SK-N-SH treated with all-trans-retinoic acid at 6 μM for 48 hours (cell line): Measurements from ENCODE around the gene BARX2.
A peak's percentile ranks its signal among the peaks of the same experiment; 100 is the strongest.

Experiments
- ATAC-seq: fragments of 200-7000 bp; cut with Tn5 transposase; 3 replicates; pipeline ENCODE4 v1.9.1; 2020; ENCODE audit warnings: mild to moderate bottlenecking, moderate library complexity
- BACH2 ChIP-seq: fragments of 250-450 bp; sonication (Bioruptor Pico); IDR thresholded peaks from 2 replicates; pipeline ENCODE4 v1.9.0; 2021; ENCODE audit warnings: mild to moderate bottlenecking, borderline replicate concordance
- CREB5 ChIP-seq: fragments of 250-450 bp; sonication (Bioruptor Pico); IDR thresholded peaks from 2 replicates; pipeline ENCODE4 v1.5.1; 2020; ENCODE audit warnings: low read depth, mild to moderate bottlenecking, moderate library complexity
- CSRNP3 ChIP-seq: fragments of 250-450 bp; sonication (Bioruptor Pico); IDR thresholded peaks from 2 replicates; pipeline ENCODE4 v1.5.1; 2021; ENCODE audit warnings: mild to moderate bottlenecking, moderate library complexity
- ESRRG ChIP-seq: fragments of 250-450 bp; sonication (Bioruptor Pico); IDR thresholded peaks from 2 replicates; pipeline ENCODE4 v1.6.1; 2021; ENCODE audit warnings: mild to moderate bottlenecking
- ISL1 ChIP-seq: fragments of 250-450 bp; sonication (Bioruptor Pico); IDR thresholded peaks from 2 replicates; pipeline ENCODE4 v2.1.2; 2022; ENCODE audit warnings: mild to moderate bottlenecking, moderate library complexity
- POU6F1 ChIP-seq: fragments of 250-450 bp; sonication (Bioruptor Pico); IDR thresholded peaks from 2 replicates; pipeline ENCODE4 v1.8.0; 2021; ENCODE audit warnings: low read depth, mild to moderate bottlenecking, moderate library complexity, borderline replicate concordance
- PPARA ChIP-seq: fragments of 250-450 bp; sonication (Bioruptor Pico); IDR thresholded peaks from 2 replicates; pipeline ENCODE4 v1.5.0; 2020; ENCODE audit warnings: mild to moderate bottlenecking, borderline replicate concordance
- RARB ChIP-seq: fragments of 250-450 bp; sonication (Bioruptor Pico); IDR thresholded peaks from 2 replicates; pipeline ENCODE4 v1.8.0; 2021; ENCODE audit warnings: mild to moderate bottlenecking, moderate library complexity
- SNAI2 ChIP-seq: fragments of 250-450 bp; sonication (Bioruptor Pico); IDR thresholded peaks from 2 replicates; pipeline ENCODE4 v1.5.0; 2020; ENCODE audit warnings: mild to moderate bottlenecking, moderate library complexity
- TCF4 ChIP-seq: fragments of 250-450 bp; sonication (Bioruptor Pico); IDR thresholded peaks from 2 replicates; pipeline ENCODE4 v1.8.0; 2021; ENCODE audit warnings: mild to moderate bottlenecking, moderate library complexity, borderline replicate concordance
- ZC3H10 ChIP-seq: fragments of 250-450 bp; sonication (Bioruptor Pico); IDR thresholded peaks from 2 replicates; pipeline ENCODE4 v1.5.1; 2021; ENCODE audit warnings: mild to moderate bottlenecking, moderate library complexity
- ZFP3 ChIP-seq: fragments of 250-450 bp; sonication (Bioruptor Pico); IDR thresholded peaks from 2 replicates; pipeline ENCODE4 v1.5.0; 2020; ENCODE audit warnings: mild to moderate bottlenecking, moderate library complexity
- ZNF565 ChIP-seq: fragments of 450-650 bp; formaldehyde crosslinking; conservative IDR thresholded peaks from 2 replicates; pipeline ENCODE4 v1.5.0; 2020; ENCODE audit warnings: low read depth, mild to moderate bottlenecking, moderate library complexity
- ZNF8 ChIP-seq: fragments of 450-650 bp; formaldehyde crosslinking; IDR thresholded peaks from 2 replicates; pipeline ENCODE4 v1.5.0; 2020; ENCODE audit warnings: mild to moderate bottlenecking, moderate library complexity
- TF ChIP-seq, protein P1 (sequence below): fragments of 250-450 bp; sonication (Bioruptor Pico); IDR thresholded peaks from 2 replicates; pipeline ENCODE4 v1.8.0; 2020; ENCODE audit warnings: mild to moderate bottlenecking, moderate library complexity, borderline replicate concordance
- TF ChIP-seq, protein P2 (sequence below): fragments of 250-450 bp; sonication (Bioruptor Pico); IDR thresholded peaks from 2 replicates; pipeline ENCODE4 v1.5.0; 2020; ENCODE audit warnings: mild to moderate bottlenecking, moderate library complexity

The BARX2 gene

DNA sequence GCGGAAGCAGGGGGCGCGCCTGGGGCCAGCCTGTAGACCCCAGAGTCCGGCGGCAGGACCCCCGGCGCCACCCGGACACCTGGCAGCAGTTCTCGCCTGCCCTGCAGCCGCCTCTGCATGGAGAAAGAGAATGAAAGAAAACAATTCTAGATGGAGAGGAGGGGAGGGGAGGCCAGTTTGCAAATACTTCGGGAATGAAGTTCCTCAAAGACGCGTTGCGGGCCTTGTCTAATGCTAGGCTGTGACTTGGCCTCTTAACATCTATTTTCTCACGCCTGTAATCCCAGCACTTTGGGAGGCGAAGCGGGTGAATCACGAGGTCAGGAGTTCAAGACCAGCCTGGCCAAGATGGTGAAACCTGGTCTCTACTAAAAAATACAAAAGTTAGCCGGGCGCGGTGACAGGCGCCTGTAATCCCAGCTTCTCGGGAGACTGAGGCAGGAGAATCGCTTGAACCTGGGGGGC, 2.1 kb upstream of the BARX2 start (continued):
- no peak for TF ChIP-seq CREB5 (CRISPR knock-in tag)

- ATAC-seq = no peak
- TF ChIP-seq PPARA (CRISPR knock-in tag) (no peak), SNAI2 (CRISPR knock-in tag) (no peak), RARB (CRISPR knock-in tag) (no peak), POU6F1 (CRISPR knock-in tag) (no peak), ZNF565 (CRISPR knock-in tag) (no peak), BACH2 (no peak), CSRNP3 (CRISPR knock-in tag) (no peak), ISL1 (CRISPR knock-in tag) (no peak), ZFP3 (CRISPR knock-in tag) (no peak)
These were observed 1.3 kb upstream of the BARX2 start for GRCh38 chr11:129374081-129374992.

DNA sequence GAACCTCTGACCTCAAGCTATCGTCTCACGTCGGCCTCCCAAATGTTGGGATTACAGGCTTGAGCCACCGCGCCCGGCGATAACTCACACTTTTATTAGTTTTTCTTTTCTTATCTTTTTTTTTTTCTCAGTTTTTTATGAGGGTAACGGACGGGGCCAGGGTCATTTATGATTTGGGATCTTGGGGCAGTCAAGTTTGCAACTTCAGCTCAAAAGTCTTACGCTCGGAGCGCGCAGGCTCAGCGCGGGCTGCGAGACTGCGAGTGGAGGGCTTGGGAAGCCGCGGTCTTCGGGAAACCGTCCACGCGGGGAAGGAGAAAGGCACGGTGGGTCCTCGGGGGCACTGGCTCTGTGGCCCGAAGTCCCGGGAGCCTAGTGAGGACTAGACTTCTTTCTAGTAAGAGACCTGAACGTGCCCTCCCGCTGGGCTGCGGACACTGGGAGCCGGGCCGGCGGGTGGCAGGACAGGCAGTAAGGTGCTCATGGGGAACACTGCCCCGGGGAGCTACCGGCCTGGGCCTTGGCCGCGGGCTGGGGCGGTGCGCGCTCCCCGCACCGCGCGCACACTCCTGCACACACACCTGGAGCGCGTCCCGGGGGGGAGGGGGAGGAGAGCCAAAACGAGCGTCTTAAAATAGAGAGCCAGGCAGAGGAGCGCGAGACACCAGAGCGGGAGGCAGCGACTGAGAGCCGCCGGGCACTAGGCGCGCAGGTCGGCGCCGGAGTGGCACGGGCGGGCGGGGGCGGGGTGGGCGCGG, 476 bp upstream of the BARX2 start:
- TF ChIP-seq ESRRG (CRISPR knock-in tag) = no peak
- no peak for TF ChIP-seq SNAI2 (CRISPR knock-in tag)
- TF ChIP-seq BACH2 = no peak
- TF ChIP-seq, protein P1, sequence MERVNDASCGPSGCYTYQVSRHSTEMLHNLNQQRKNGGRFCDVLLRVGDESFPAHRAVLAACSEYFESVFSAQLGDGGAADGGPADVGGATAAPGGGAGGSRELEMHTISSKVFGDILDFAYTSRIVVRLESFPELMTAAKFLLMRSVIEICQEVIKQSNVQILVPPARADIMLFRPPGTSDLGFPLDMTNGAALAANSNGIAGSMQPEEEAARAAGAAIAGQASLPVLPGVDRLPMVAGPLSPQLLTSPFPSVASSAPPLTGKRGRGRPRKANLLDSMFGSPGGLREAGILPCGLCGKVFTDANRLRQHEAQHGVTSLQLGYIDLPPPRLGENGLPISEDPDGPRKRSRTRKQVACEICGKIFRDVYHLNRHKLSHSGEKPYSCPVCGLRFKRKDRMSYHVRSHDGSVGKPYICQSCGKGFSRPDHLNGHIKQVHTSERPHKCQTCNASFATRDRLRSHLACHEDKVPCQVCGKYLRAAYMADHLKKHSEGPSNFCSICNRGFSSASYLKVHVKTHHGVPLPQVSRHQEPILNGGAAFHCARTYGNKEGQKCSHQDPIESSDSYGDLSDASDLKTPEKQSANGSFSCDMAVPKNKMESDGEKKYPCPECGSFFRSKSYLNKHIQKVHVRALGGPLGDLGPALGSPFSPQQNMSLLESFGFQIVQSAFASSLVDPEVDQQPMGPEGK (CRISPR knock-in tag) = no peak
- no peak for TF ChIP-seq CSRNP3 (CRISPR knock-in tag)
- no peak for TF ChIP-seq CREB5 (CRISPR knock-in tag)
- TF ChIP-seq POU6F1 (CRISPR knock-in tag) = no peak
- TF ChIP-seq, protein P2, sequence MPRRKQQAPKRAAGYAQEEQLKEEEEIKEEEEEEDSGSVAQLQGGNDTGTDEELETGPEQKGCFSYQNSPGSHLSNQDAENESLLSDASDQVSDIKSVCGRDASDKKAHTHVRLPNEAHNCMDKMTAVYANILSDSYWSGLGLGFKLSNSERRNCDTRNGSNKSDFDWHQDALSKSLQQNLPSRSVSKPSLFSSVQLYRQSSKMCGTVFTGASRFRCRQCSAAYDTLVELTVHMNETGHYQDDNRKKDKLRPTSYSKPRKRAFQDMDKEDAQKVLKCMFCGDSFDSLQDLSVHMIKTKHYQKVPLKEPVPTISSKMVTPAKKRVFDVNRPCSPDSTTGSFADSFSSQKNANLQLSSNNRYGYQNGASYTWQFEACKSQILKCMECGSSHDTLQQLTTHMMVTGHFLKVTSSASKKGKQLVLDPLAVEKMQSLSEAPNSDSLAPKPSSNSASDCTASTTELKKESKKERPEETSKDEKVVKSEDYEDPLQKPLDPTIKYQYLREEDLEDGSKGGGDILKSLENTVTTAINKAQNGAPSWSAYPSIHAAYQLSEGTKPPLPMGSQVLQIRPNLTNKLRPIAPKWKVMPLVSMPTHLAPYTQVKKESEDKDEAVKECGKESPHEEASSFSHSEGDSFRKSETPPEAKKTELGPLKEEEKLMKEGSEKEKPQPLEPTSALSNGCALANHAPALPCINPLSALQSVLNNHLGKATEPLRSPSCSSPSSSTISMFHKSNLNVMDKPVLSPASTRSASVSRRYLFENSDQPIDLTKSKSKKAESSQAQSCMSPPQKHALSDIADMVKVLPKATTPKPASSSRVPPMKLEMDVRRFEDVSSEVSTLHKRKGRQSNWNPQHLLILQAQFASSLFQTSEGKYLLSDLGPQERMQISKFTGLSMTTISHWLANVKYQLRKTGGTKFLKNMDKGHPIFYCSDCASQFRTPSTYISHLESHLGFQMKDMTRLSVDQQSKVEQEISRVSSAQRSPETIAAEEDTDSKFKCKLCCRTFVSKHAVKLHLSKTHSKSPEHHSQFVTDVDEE (CRISPR knock-in tag) = no peak
- TF ChIP-seq ZC3H10 = no peak
- no peak for TF ChIP-seq TCF4 (CRISPR knock-in tag)
- TF ChIP-seq ZNF8 (CRISPR knock-in tag) = no peak
- peak; percentile 46 for ATAC-seq
